CD4-positive, alpha-beta T cell (primary cell): Measurements from ENCODE around the gene EPB41L4B. TPM values are rescaled to one million over a fixed set of nuclear protein-coding genes. Genes with fewer than 3 reads are reported as not detected.

ENCODE experiments used
- ATAC-seq: fragments of 200-7000 bp; cut with Tn5 transposase; one replicate; pipeline ENCODE4 v1.10.0; 2022; ENCODE audit warnings: mild to moderate bottlenecking; ENCODE audit not compliant: poor library complexity
- CTCF ChIA-PET: fragments of 350-600 bp; sonication (Branson Sonifier 250); formaldehyde crosslinking; loops from one replicate; lab custom pipeline; 2021; ENCODE audit warnings: antibody characterized with exemption, inconsistent platforms; lab: Charles Lee
- POLR2A ChIA-PET: fragments of 350-600 bp; sonication (Branson Sonifier 250); formaldehyde crosslinking; loops from one replicate; lab custom pipeline; 2021; ENCODE audit warnings: antibody characterized with exemption, inconsistent platforms; lab: Charles Lee
- DNase-seq, 14 experiments: peaks; one replicate each; pipeline ENCODE4 v3.0.0-alpha.2; 2013 to 2020; ENCODE audit warnings: mixed read lengths in 2 of 14
- H3K27ac ChIP-seq, 2 donors: one replicate each; pipeline versions ENCODE4 v1.5.1 to v1.7.0; 2013; ENCODE audit warnings: low read length in 2 of 2, low read depth in 1 of 2, mild to moderate bottlenecking in 1 of 2
- H3K27me3 ChIP-seq, 2 experiments: 1 replicate in 1 of 2; 2 replicates in 1 of 2; pipeline versions ENCODE4 v1.6.1 to v1.7.0; 2013; ENCODE audit warnings: low read length in 2 of 2, control low read depth in 1 of 2, mild to moderate bottlenecking in 1 of 2, moderate library complexity in 1 of 2; ENCODE audit not compliant: insufficient read depth in 2 of 2, control insufficient read depth in 1 of 2
- H3K36me3 ChIP-seq: one replicate; pipeline ENCODE4 v1.6.1; 2013; ENCODE audit warnings: low read length, control low read depth; ENCODE audit not compliant: insufficient read depth
- H3K4me1 ChIP-seq: one replicate; pipeline ENCODE4 v1.6.1; 2013; ENCODE audit warnings: low read length, control low read depth; ENCODE audit not compliant: insufficient read depth
- H3K4me3 ChIP-seq: one replicate; pipeline ENCODE4 v1.5.1; 2013; ENCODE audit warnings: mild to moderate bottlenecking, low read length, moderate library complexity
- H3K9me3 ChIP-seq, 2 experiments: 1 replicate in 1 of 2; 2 replicates in 1 of 2; pipeline versions ENCODE4 v1.6.1 to v1.7.0; 2013; ENCODE audit warnings: low read length in 2 of 2, mild to moderate bottlenecking in 2 of 2, control low read depth in 1 of 2, moderate library complexity in 1 of 2; ENCODE audit not compliant: control insufficient read depth in 1 of 2, insufficient read depth in 1 of 2
- H3K27ac Mint-ChIP-seq: one replicate; pipeline ENCODE4 v1.8.0; 2020; ENCODE audit warnings: mixed read lengths
- H3K27me3 Mint-ChIP-seq: one replicate; pipeline ENCODE4 v1.8.0; 2021; ENCODE audit warnings: mixed read lengths
- H3K36me3 Mint-ChIP-seq: one replicate; pipeline ENCODE4 v1.8.0; 2021; ENCODE audit warnings: low read depth, mixed read lengths
- H3K4me1 Mint-ChIP-seq: one replicate; pipeline ENCODE4 v1.8.0; 2021; ENCODE audit warnings: low read depth, mixed read lengths
- H3K4me3 Mint-ChIP-seq: one replicate; pipeline ENCODE4 v1.8.0; 2020; ENCODE audit warnings: mild to moderate bottlenecking, mixed read lengths
- H3K9me3 Mint-ChIP-seq: one replicate; pipeline ENCODE4 v1.8.0; 2020; ENCODE audit warnings: mixed read lengths
- CTCF ChIP-seq: fragments of 200-600 bp; IDR thresholded peaks from one replicate; pipeline ENCODE4 v1.8.0; 2022; ENCODE audit warnings: antibody characterized with exemption, mild to moderate bottlenecking
- intact Hi-C, 2 experiments: fragments of 100-400 bp; cut with DNase I in 1 of 2; cut with micrococcal nuclease in 1 of 2; formaldehyde crosslinking; loops; one replicate each; pipeline versions ENCODE4 v1.15.1 to v1.9.0; 2023 to 2025; cut with DNase I, micrococcal nuclease
- total RNA-seq, 174 experiments: library from RNA in 2 of 174; stranded (reverse) in 2 of 174; gene quantifications; one replicate each; pipeline ENCODE4 v1.2.3 and lab custom pipeline; 2021 to 2026

Gene EPB41L4B
- total RNA-seq, 2 experiments from 2014 or later, result not detected

GRCh38 chr9:109349421-109349846 is 28.6 kb upstream of the EPB41L4B start:
- H3K4me3 ChIP-seq, result no peak overlapping the region
- TF ChIP-seq CTCF, result no peak
- POLR2A ChIA-PET, result no interaction called here
- intact Hi-C loops, result no loop called here
- no peak overlapping the region for H3K27ac Mint-ChIP-seq
- no peak overlapping the region for H3K27ac ChIP-seq
- peaks cover 0 to 7% of the 10 kb centered on the region in 2 experiments for H3K27me3 ChIP-seq
- ATAC-seq (no peak), DNase-seq (no peak)
- no peaks in the 10 kb centered on the region for H3K4me1 ChIP-seq
- CTCF ChIA-PET, result no interaction called here
- H3K36me3 Mint-ChIP-seq, result no peaks in the 10 kb centered on the region
- no peaks in the 10 kb centered on the region for H3K4me1 Mint-ChIP-seq
- no peaks in the 10 kb centered on the region for H3K36me3 ChIP-seq
- H3K27me3 Mint-ChIP-seq, result peaks cover 22% of the 10 kb centered on the region
- H3K9me3 ChIP-seq, result peaks cover 0 to 5% of the 10 kb centered on the region in 2 experiments
- H3K4me3 Mint-ChIP-seq, result no peak overlapping the region
- H3K9me3 Mint-ChIP-seq, result no peaks in the 10 kb centered on the region

- Mint-ChIP-seq H3K4me1 (no peaks in the 10 kb centered on the region), H3K4me3 (no peak overlapping the region), H3K36me3 (no peaks in the 10 kb centered on the region), H3K9me3 (no peaks in the 10 kb centered on the region), H3K27ac (no peak overlapping the region), H3K27me3 (peaks cover 21% of the 10 kb centered on the region)
- Histone ChIP-seq H3K4me3 (no peak overlapping the region), H3K27ac (no peak overlapping the region), H3K9me3 (peaks cover 0 to under 1% of the 10 kb centered on the region in 2 experiments), H3K36me3 (no peaks in the 10 kb centered on the region), H3K27me3 (peaks cover 0 to 7% of the 10 kb centered on the region in 2 experiments), H3K4me1 (no peaks in the 10 kb centered on the region)
- ATAC-seq (no peak), DNase-seq (no peak)
- intact Hi-C loops, result no loop called here
- TF ChIP-seq CTCF, result no peak
- POLR2A ChIA-PET, result no interaction called here
- CTCF ChIA-PET, result no interaction called here
Observed at GRCh38 chr9:109346904-109347303, 26.0 kb upstream of the EPB41L4B start.

- ATAC-seq (no peak), DNase-seq (no peak)
- POLR2A ChIA-PET, result no interaction called here
- Histone ChIP-seq H3K4me1 (no peaks in the 10 kb centered on the region), H3K9me3 (no peaks in the 10 kb centered on the region), H3K36me3 (no peaks in the 10 kb centered on the region), H3K27me3 (peaks cover 0 to 7% of the 10 kb centered on the region in 2 experiments), H3K4me3 (no peak overlapping the region), H3K27ac (no peak overlapping the region)
- no peak overlapping the region for H3K27ac Mint-ChIP-seq
- intact Hi-C loops, result no loop called here
- peaks cover 16% of the 10 kb centered on the region for H3K27me3 Mint-ChIP-seq
- CTCF ChIA-PET, result no interaction called here
- H3K4me1 Mint-ChIP-seq, result no peaks in the 10 kb centered on the region
- H3K9me3 Mint-ChIP-seq, result no peaks in the 10 kb centered on the region
- no peaks in the 10 kb centered on the region for H3K36me3 Mint-ChIP-seq
- no peak for TF ChIP-seq CTCF
- H3K4me3 Mint-ChIP-seq, result no peak overlapping the region
Observed at GRCh38 chr9:109344866-109345265, 24.0 kb upstream of the EPB41L4B start.
